GM08714 (cell line): ENCODE results near the gene ERCC4.

ENCODE experiments used
- H3K4me3 ChIP-seq: fragments of 200-500 bp; sonication (Bioruptor generic); 2 replicates; pipeline ENCODE4 v1.5.1; 2014; ENCODE audit warnings: mild to moderate bottlenecking, low read length, inconsistent platforms
- ZNF274 ChIP-seq: IDR thresholded peaks from 2 replicates; pipeline ENCODE4 v1.6.1; 2012; ENCODE audit warnings: mild to moderate bottlenecking, low read depth, low read length

ERCC4 gene

GRCh38 chr16:13948086-13948485, 28.1 kb downstream of the ERCC4 start:
- TF ChIP-seq ZNF274, result no peak
- no peak overlapping the region for H3K4me3 ChIP-seq

GRCh38 chr16:13950821-13951547, 31.0 kb downstream of the ERCC4 start:
- no peak overlapping the region for H3K4me3 ChIP-seq
- TF ChIP-seq ZNF274, result no peak

GRCh38 chr16:13951611-13952010, 31.7 kb downstream of the ERCC4 start:
- no peak for TF ChIP-seq ZNF274
- H3K4me3 ChIP-seq, result no peak overlapping the region

GRCh38 chr16:13953501-13953900, 33.5 kb downstream of the ERCC4 start:
- no peak overlapping the region for H3K4me3 ChIP-seq
- no peak for TF ChIP-seq ZNF274

GRCh38 chr16:13956635-13957196, 36.8 kb downstream of the ERCC4 start:
- H3K4me3 ChIP-seq, result peak overlapping the region; percentile 31; the same call in 1 of the 2 replicates
- TF ChIP-seq ZNF274, result no peak

- TF ChIP-seq ZNF274, result no peak
- peak overlapping the region; percentile 15; the same call in 1 of the 2 replicates for H3K4me3 ChIP-seq
Observed at GRCh38 chr16:13957197-13958078, 37.5 kb downstream of the ERCC4 start.

- TF ChIP-seq ZNF274, result no peak
- no peak overlapping the region for H3K4me3 ChIP-seq
Observed at GRCh38 chr16:13958474-13958873, 38.5 kb downstream of the ERCC4 start.

GRCh38 chr16:13959626-13960025, 39.7 kb downstream of the ERCC4 start:
- no peak for TF ChIP-seq ZNF274
- no peak overlapping the region for H3K4me3 ChIP-seq

- H3K4me3 ChIP-seq, result no peak overlapping the region
- TF ChIP-seq ZNF274, result no peak
Observed at GRCh38 chr16:13961099-13961811, 41.3 kb downstream of the ERCC4 start.

- TF ChIP-seq ZNF274, result no peak
Observed at GRCh38 chr16:13962232-13962631, 42.3 kb downstream of the ERCC4 start.

GRCh38 chr16:13968835-13969234, 48.9 kb downstream of the ERCC4 start:
- no peak overlapping the region for H3K4me3 ChIP-seq
- TF ChIP-seq ZNF274, result no peak

More at GRCh38 chr16:13962232-13962631, 42.3 kb downstream of the ERCC4 start:
- no peak overlapping the region for H3K4me3 ChIP-seq

- no peak for TF ChIP-seq ZNF274
- H3K4me3 ChIP-seq, result no peak overlapping the region
Observed at GRCh38 chr16:13969711-13970110, 49.8 kb downstream of the ERCC4 start.

GRCh38 chr16:13970708-13971422, 50.9 kb downstream of the ERCC4 start:
- no peak for TF ChIP-seq ZNF274
- no peak overlapping the region for H3K4me3 ChIP-seq

- H3K4me3 ChIP-seq, result no peak overlapping the region
- TF ChIP-seq ZNF274, result no peak
Observed at GRCh38 chr16:13973321-13974023, 53.5 kb downstream of the ERCC4 start.
